Inferior parietal cortex (tissue), 1 donor: Measurements from ENCODE around the gene ZBTB43.
"Not testable (repeated sequence)": the region's sequence is repeated elsewhere in the genome, so short reads cannot be mapped to it uniquely, and the experiment has no call there.

Experiments
- DNase-seq: peaks from one replicate; pipeline ENCODE4 v3.0.0-alpha.2; 2016; ENCODE audit errors: extremely low spot score

ZBTB43 gene

GRCh38 chr9:126804696-126805553 is at the start of gene ZBTB43:
ZBTB43 (plus strand) TSS chr9:126805040; CDS start chr9:126832510, 27,470 bp downstream.
- DNase-seq: peak; percentile 98

GRCh38 chr9:126755317-126755875 is 49.4 kb upstream of the ZBTB43 start:
- no peak for DNase-seq

- no peak for DNase-seq
These were observed 48.6 kb upstream of the ZBTB43 start for GRCh38 chr9:126756238-126756637.

- DNase-seq: no peak
These were observed 47.9 kb upstream of the ZBTB43 start for GRCh38 chr9:126756876-126757415.

- DNase-seq: no peak
These were observed 45.8 kb upstream of the ZBTB43 start for GRCh38 chr9:126758916-126759585.

- DNase-seq: no peak
These were observed 43.6 kb upstream of the ZBTB43 start for GRCh38 chr9:126761274-126761673.

- DNase-seq: no peak
These were observed 41.6 kb upstream of the ZBTB43 start for GRCh38 chr9:126763130-126763764.

- no peak for DNase-seq
These were observed 31.7 kb upstream of the ZBTB43 start for GRCh38 chr9:126773004-126773607.

GRCh38 chr9:126775926-126776325 is 28.9 kb upstream of the ZBTB43 start:
- no peak for DNase-seq

- no peak for DNase-seq
These were observed 27.1 kb upstream of the ZBTB43 start for GRCh38 chr9:126777733-126778132.

- no peak for DNase-seq
These were observed 26.7 kb upstream of the ZBTB43 start for GRCh38 chr9:126778141-126778540.

- not testable (repeated sequence) for DNase-seq
These were observed 26.1 kb upstream of the ZBTB43 start for GRCh38 chr9:126778696-126779095.

- peak; percentile 89 for DNase-seq
These were observed 23.4 kb upstream of the ZBTB43 start for GRCh38 chr9:126781186-126782052.

- no peak for DNase-seq
These were observed 22.8 kb upstream of the ZBTB43 start for GRCh38 chr9:126782053-126782388.

GRCh38 chr9:126783949-126784348 is 20.9 kb upstream of the ZBTB43 start:
- DNase-seq: no peak

GRCh38 chr9:126784401-126784800 is 20.4 kb upstream of the ZBTB43 start:
- DNase-seq: no peak

GRCh38 chr9:126784841-126785240 is 20.0 kb upstream of the ZBTB43 start:
- DNase-seq: not testable (repeated sequence)

GRCh38 chr9:126788046-126788445 is 16.8 kb upstream of the ZBTB43 start:
- no peak for DNase-seq

- DNase-seq: no peak
These were observed 16.0 kb upstream of the ZBTB43 start for GRCh38 chr9:126788634-126789349.

GRCh38 chr9:126790561-126790960 is 14.3 kb upstream of the ZBTB43 start:
- no peak for DNase-seq
